Measurements from ENCODE around the gene PHF20. TPM values are rescaled to one million over a fixed set of nuclear protein-coding genes. Genes with fewer than 3 reads are reported as not detected.

Gene PHF20
- total and polyA plus RNA-seq, 12 donors, result 23.4 to 44.7 (median 36.0) TPM

GRCh38 chr20:35796571-35796970 lies 24.8 kb downstream of the PHF20 start:
- Histone ChIP-seq H3K4me1 (peaks cover 0 to 29% (median 12%) of the 10 kb centered on the region in 9 donors), H3K4me3 (no peak overlapping the region), H3K27me3 (no peaks in the 10 kb centered on the region), H3K9me3 (no peaks in the 10 kb centered on the region), H3K36me3 (peaks cover 0 to 27% (median 0%) of the 10 kb centered on the region in 9 donors), H3K27ac (peak overlapping the region in 7 of 10 donors; percentile 6 to 67 (median 40))
- WGBS, 2 donors, result 8 to 9% methylated on average over 2 of the region's 2 CpGs
- ATAC-seq (peak in 6 of 8 donors; percentile 52 to 88 (median 66)), DNase-seq (no peak)
- TF ChIP-seq CTCF (IDR thresholded peaks at IDR 0.05), result no peak
- intact Hi-C loops (cut with DNase I), result no loop called here

- no peak overlapping the region for H3K27ac ChIP-seq
- 76 to 85% methylated on average over 1 of the region's 1 CpG for WGBS, 2 donors
- H3K4me1 ChIP-seq, result peaks cover 0 to 4% (median 2%) of the 10 kb centered on the region in 9 donors
- DNase-seq (no peak), ATAC-seq (no peak)
- no peaks in the 10 kb centered on the region for H3K9me3 ChIP-seq
- intact Hi-C loops (cut with DNase I), result no loop called here
- H3K4me3 ChIP-seq, result no peak overlapping the region
- no peak for TF ChIP-seq CTCF (IDR thresholded peaks at IDR 0.05)
- no peaks in the 10 kb centered on the region for H3K27me3 ChIP-seq
- peaks cover 0 to 77% (median 6%) of the 10 kb centered on the region in 9 donors for H3K36me3 ChIP-seq
Measured at GRCh38 chr20:35801865-35802264, 30.1 kb downstream of the PHF20 start.

GRCh38 chr20:35806075-35806474 lies 34.3 kb downstream of the PHF20 start:
- ATAC-seq (no peak), DNase-seq (no peak)
- H3K27ac ChIP-seq, result no peak overlapping the region
- TF ChIP-seq CTCF (IDR thresholded peaks at IDR 0.05), result no peak
- intact Hi-C loops (cut with DNase I), result no loop called here
- H3K4me3 ChIP-seq, result no peak overlapping the region
- peaks cover 0 to 3% (median 0%) of the 10 kb centered on the region in 9 donors for H3K4me1 ChIP-seq
- WGBS, 2 donors, result 82 to 91% methylated on average over 3 of the region's 3 CpGs
- H3K36me3 ChIP-seq, result peaks cover 0 to 96% (median 6%) of the 10 kb centered on the region in 9 donors
- no peaks in the 10 kb centered on the region for H3K27me3 ChIP-seq
- no peaks in the 10 kb centered on the region for H3K9me3 ChIP-seq

- DNase-seq (no peak), ATAC-seq (no peak)
- Histone ChIP-seq H3K27ac (no peak overlapping the region), H3K4me1 (peaks cover 0 to 3% (median 0%) of the 10 kb centered on the region in 9 donors), H3K36me3 (peaks cover 0 to 84% (median 6%) of the 10 kb centered on the region in 9 donors), H3K4me3 (no peak overlapping the region), H3K9me3 (no peaks in the 10 kb centered on the region), H3K27me3 (no peaks in the 10 kb centered on the region)
- no peak for TF ChIP-seq CTCF (IDR thresholded peaks at IDR 0.05)
- intact Hi-C loops (cut with DNase I), result no loop called here
- WGBS, 2 donors, result 82 to 92% methylated on average over 2 of the region's 2 CpGs
Measured at GRCh38 chr20:35807877-35808276, 36.1 kb downstream of the PHF20 start.
